Hepatocyte (in vitro differentiated cells): Measurements from ENCODE around the gene PKP4. TPM values are rescaled to one million over a fixed set of nuclear protein-coding genes. Genes with fewer than 3 reads are reported as not detected.

Experiments
- DNase-seq: peaks from one replicate; pipeline ENCODE4 v3.0.0-alpha.2; 2016; ENCODE audit warnings: low spot score
- H2AFZ ChIP-seq: fragments of 200-600 bp; sonication (generic); 2 replicates; pipeline ENCODE4 v1.6.0; 2016; ENCODE audit warnings: antibody characterized with exemption, mild to moderate bottlenecking
- H3K27ac ChIP-seq: fragments of 200-600 bp; sonication (generic); 2 replicates; pipeline ENCODE4 v1.5.1; 2016; ENCODE audit warnings: mild to moderate bottlenecking
- H3K27me3 ChIP-seq: fragments of 200-600 bp; sonication (generic); 2 replicates; pipeline ENCODE4 v1.6.1; 2016
- H3K36me3 ChIP-seq: fragments of 200-600 bp; sonication (generic); replicated peaks from 2 replicates; pipeline ENCODE4 v1.5.1; 2016; ENCODE audit warnings: low read depth; ENCODE audit not compliant: insufficient read depth
- H3K4me1 ChIP-seq: fragments of 200-600 bp; sonication (generic); 2 replicates; pipeline ENCODE4 v1.5.1; 2016; ENCODE audit warnings: mild to moderate bottlenecking, moderate library complexity; ENCODE audit not compliant: insufficient read depth
- H3K4me2 ChIP-seq: fragments of 200-600 bp; sonication (generic); 2 replicates; pipeline ENCODE4 v1.6.0; 2016
- H3K4me3 ChIP-seq: fragments of 200-600 bp; sonication (generic); 2 replicates; pipeline ENCODE4 v1.5.1; 2016; ENCODE audit warnings: mild to moderate bottlenecking
- H3K79me2 ChIP-seq: fragments of 200-600 bp; sonication (generic); 2 replicates; pipeline ENCODE4 v1.6.0; 2017; ENCODE audit warnings: mild to moderate bottlenecking
- H3K9me2 ChIP-seq: fragments of 200-600 bp; sonication (generic); replicated peaks from 2 replicates; pipeline ENCODE4 v1.6.0; 2017; ENCODE audit warnings: mild to moderate bottlenecking; ENCODE audit not compliant: insufficient read depth
- H3K9me3 ChIP-seq: fragments of 200-600 bp; sonication (generic); 2 replicates; pipeline ENCODE4 v1.5.1; 2016; ENCODE audit warnings: low read depth, mild to moderate bottlenecking
- H4K20me1 ChIP-seq: fragments of 200-600 bp; sonication (generic); 2 replicates; pipeline ENCODE4 v1.6.0; 2016; ENCODE audit warnings: mild to moderate bottlenecking; ENCODE audit not compliant: insufficient read depth, poor library complexity, severe bottlenecking
- EZH2 ChIP-seq: fragments of 200-600 bp; sonication (generic); IDR thresholded peaks from 2 replicates; pipeline ENCODE4 v1.6.1; 2016; ENCODE audit warnings: antibody characterized with exemption, mild to moderate bottlenecking, borderline replicate concordance
- EZH2phosphoT487 ChIP-seq: fragments of 200-600 bp; sonication (generic); IDR thresholded peaks from one replicate; pipeline ENCODE4 v1.6.1; 2018; ENCODE audit warnings: antibody characterized with exemption, mild to moderate bottlenecking, low read depth, moderate library complexity; ENCODE audit not compliant: unreplicated experiment, severe bottlenecking
- WGBS: methylation state at CpG from one replicate; pipeline ENCODE4 v1.1.6; 2016; ENCODE audit warnings: low lambda C conversion rate; ENCODE audit errors: missing lambda C conversion rate; 5-methylcytosine and 5-hydroxymethylcytosine counted together
- polyA plus RNA-seq: library from polyadenylated mRNA; unstranded; fragments of >200 nt; fragmentation: Nextera tagmentation; extraction: Ambion mirVana; gene quantifications from 2 replicates; pipeline ENCODE4 v1.2.1, GENCODE V29; 2016
- total RNA-seq: library from RNA; depleted of rRNA; stranded (reverse); fragments of >200 nt; gene quantifications from 2 replicates; pipeline ENCODE4 v1.2.3, GENCODE V29; 2014
- TF ChIP-seq, protein P1 (sequence below): fragments of 200-600 bp; sonication (generic); IDR thresholded peaks from 2 replicates; pipeline ENCODE4 v1.5.1; 2016; ENCODE audit warnings: antibody characterized with exemption, mild to moderate bottlenecking; ENCODE audit not compliant: poor library complexity

PKP4 gene
- total and polyA plus RNA-seq, 2 experiments from 2014 or later, result 10.6 to 32.2 TPM

DNA sequence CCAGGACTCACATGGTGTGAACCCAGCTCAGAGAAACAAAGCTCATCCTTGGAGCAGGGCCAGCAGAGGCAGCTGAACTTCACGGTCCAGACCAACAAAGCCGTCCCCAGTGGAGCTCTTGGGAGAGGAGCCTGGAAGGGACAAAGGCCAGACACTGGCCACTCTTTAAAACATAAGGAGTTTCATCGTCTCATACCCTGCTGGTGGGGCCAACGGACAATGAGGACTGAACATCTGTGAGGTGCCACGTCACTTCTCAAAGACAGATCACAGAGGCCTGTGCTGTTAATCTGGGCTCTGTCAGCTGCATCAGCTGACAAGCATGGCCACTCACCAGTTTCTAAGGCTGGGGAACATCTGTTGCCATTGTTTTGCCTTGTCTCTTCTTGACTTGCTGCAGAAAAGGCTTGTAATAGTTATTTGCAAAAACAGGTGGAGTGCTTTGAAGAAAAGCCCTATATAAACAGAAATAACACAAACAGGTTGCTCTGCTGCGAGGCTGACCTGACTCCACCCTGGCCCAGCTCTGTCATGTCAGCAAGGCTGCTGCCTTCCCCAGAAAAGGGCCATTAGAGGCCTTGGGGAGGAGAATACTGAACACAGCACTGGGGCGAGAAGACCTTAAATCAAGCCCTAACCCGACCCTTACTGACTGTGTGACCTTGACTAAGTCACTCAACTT lies 270.3 kb downstream of the PKP4 start:
- Histone ChIP-seq H3K36me3 (no peaks in the 10 kb centered on the region), H3K79me2 (no peaks in the 10 kb centered on the region), H3K27me3 (no peaks in the 10 kb centered on the region), H3K4me1 (peaks cover 16% of the 10 kb centered on the region), H4K20me1 (no peaks in the 10 kb centered on the region), H3K27ac (no peak overlapping the region), H2AFZ (no peak overlapping the region), H3K9me2 (no peaks in the 10 kb centered on the region), H3K4me2 (no peak overlapping the region), H3K4me3 (no peak overlapping the region), H3K9me3 (no peaks in the 10 kb centered on the region)
- 73% methylated on average over 8 of the region's 8 CpGs for WGBS
- DNase-seq, result no peak
- TF ChIP-seq, protein P1, sequence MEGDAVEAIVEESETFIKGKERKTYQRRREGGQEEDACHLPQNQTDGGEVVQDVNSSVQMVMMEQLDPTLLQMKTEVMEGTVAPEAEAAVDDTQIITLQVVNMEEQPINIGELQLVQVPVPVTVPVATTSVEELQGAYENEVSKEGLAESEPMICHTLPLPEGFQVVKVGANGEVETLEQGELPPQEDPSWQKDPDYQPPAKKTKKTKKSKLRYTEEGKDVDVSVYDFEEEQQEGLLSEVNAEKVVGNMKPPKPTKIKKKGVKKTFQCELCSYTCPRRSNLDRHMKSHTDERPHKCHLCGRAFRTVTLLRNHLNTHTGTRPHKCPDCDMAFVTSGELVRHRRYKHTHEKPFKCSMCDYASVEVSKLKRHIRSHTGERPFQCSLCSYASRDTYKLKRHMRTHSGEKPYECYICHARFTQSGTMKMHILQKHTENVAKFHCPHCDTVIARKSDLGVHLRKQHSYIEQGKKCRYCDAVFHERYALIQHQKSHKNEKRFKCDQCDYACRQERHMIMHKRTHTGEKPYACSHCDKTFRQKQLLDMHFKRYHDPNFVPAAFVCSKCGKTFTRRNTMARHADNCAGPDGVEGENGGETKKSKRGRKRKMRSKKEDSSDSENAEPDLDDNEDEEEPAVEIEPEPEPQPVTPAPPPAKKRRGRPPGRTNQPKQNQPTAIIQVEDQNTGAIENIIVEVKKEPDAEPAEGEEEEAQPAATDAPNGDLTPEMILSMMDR, result no peak
- TF ChIP-seq EZH2phosphoT487 (no peak), EZH2 (no peak)

DNA sequence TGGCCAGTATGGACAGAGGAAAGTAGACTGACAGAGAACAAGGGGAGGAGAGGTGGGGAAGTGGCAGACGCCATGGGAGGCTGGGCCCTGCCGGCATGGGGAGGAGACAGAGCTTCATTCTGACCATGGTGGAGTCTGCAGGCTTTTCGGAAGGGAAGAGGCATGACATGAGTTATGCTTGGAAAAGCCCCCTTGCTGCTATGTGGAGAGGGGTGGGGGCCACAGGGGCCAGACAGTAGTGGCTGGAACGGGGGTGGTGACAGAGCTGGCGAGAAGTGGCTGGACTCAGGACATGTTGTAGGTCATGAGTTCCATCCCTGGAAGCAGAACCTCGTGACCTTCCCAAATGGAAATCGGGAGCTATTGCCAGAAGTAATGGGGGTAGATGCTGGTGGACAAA lies 271.7 kb downstream of the PKP4 start:
- Histone ChIP-seq H3K4me3 (no peak overlapping the region), H3K9me3 (no peaks in the 10 kb centered on the region), H3K4me1 (peaks cover 13% of the 10 kb centered on the region), H3K36me3 (no peaks in the 10 kb centered on the region), H3K4me2 (no peak overlapping the region), H3K9me2 (no peaks in the 10 kb centered on the region), H3K27ac (no peak overlapping the region), H2AFZ (no peak overlapping the region), H3K79me2 (no peaks in the 10 kb centered on the region), H3K27me3 (no peaks in the 10 kb centered on the region), H4K20me1 (no peaks in the 10 kb centered on the region)
- 88% methylated on average over 7 of the region's 7 CpGs for WGBS
- DNase-seq, result no peak
- TF ChIP-seq EZH2phosphoT487 (no peak), EZH2 (no peak)
- TF ChIP-seq, protein P1, result no peak

DNA sequence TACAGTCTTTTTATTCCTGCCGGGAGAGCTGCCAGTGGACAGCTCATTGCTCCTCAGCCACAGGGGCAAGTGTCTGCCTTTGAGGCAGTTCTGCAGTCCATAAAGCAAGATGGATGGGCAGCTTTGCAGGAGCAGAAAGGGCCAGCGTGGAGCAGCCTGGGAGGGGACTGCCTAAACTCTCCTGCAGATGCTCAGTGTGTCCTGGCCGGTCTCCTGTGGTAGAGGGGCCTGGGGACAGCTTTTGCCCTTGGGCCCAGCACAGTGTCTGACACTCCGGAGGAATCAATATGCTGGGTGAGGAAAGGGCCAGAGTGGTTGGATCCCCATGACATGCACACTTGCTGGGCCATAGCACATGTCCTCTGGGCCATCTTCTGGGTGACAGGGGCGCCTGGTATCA lies 272.7 kb downstream of the PKP4 start:
- H3K36me3 ChIP-seq, result no peaks in the 10 kb centered on the region
- TF ChIP-seq EZH2 (no peak), EZH2phosphoT487 (no peak)
- TF ChIP-seq, protein P1, result no peak
- no peak overlapping the region for H3K27ac ChIP-seq
- H3K4me3 ChIP-seq, result no peak overlapping the region
- H3K27me3 ChIP-seq, result no peaks in the 10 kb centered on the region
- H3K4me2 ChIP-seq, result no peak overlapping the region
- no peaks in the 10 kb centered on the region for H3K79me2 ChIP-seq
- no peaks in the 10 kb centered on the region for H3K9me2 ChIP-seq
- WGBS, result 93% methylated on average over 5 of the region's 5 CpGs
- no peak for DNase-seq
- H3K9me3 ChIP-seq, result no peaks in the 10 kb centered on the region
- no peaks in the 10 kb centered on the region for H4K20me1 ChIP-seq
- H2AFZ ChIP-seq, result no peak overlapping the region
- H3K4me1 ChIP-seq, result peaks cover 3% of the 10 kb centered on the region
